GM18499 (cell line): ENCODE data around the gene ADNP.

Experiments
- ATAC-seq: cut with Tn5 transposase; IDR thresholded peaks from one replicate; pipeline ENCODE4 v1.9.1; 2021; ENCODE audit warnings: moderate number of reproducible peaks; ENCODE audit not compliant: insufficient read depth, unreplicated experiment

Gene ADNP

DNA sequence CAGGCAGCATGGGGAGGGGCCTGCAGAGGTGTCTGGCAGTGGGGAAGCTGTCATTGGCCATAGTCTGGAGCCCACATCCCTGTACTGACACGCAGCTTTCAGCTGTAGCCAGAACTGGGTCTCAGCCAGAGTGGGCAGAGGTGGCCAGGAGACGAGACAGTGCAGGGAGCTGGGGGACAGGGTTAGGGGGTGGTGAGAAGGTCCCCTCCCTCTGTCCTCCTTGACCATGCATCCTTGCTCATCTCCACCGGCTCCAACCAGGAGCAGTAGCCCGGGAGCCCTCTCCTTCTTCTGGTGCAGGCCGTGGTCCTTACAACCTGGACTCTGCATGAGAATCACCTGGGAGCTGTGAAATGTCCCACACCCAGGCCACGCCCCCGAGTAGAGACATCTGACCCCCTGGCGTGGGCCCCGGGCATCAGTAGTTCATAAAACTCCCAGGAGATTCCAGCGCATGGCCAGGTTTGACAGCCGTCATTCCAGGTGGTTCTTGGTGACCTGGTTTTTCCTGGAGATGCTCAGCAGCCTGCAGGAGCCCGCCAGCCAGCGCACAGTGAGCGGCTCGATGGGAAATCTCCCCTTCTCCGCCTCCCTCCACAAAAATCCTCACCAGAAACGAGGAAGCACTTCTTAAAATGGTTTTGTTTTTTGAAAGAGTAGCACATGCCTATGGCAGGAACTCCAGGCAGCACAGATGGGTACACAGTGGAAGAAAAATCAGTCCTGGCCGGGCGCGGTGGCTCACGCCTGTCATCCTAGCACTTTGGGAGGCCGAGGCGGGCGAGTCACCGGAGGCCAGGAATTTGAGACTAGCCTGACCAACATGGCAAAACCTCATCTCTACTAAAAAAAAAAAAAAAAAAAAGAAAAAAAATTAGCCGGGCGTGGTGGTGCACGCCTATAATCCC lies 56.2 kb downstream of the ADNP start:
- ATAC-seq, result no peak

DNA sequence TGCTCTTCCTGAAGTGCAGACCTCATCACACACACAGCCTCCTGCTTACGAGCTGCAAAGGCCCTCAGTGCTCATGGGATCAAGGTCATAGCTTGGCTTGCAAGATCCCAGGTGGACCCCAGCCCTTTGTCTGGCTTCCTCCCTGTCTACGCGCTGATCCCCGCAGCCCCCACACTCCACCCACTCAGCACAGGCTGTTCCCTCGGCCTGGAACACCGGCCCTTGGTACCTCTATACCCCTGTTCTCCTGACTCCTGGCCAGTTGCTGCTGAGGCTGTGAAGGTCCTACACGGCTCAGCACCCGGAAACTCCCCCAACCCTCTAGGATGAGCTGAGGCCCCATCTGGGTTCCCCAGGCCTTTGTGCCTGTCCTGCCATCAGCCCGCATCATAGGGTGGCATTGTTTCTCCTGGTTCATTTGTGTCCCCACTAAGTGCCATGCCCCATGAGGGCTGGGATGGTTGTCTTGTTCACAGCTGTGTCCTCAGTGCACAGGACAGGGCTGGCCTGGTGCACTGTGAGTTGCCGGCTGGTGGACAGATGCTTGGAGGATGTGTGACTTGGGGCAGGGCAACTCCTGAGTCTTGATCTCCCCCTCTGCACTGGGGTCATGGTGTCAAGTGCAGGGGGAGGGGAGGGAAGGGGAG lies 57.0 kb downstream of the ADNP start:
- ATAC-seq, result no peak

DNA sequence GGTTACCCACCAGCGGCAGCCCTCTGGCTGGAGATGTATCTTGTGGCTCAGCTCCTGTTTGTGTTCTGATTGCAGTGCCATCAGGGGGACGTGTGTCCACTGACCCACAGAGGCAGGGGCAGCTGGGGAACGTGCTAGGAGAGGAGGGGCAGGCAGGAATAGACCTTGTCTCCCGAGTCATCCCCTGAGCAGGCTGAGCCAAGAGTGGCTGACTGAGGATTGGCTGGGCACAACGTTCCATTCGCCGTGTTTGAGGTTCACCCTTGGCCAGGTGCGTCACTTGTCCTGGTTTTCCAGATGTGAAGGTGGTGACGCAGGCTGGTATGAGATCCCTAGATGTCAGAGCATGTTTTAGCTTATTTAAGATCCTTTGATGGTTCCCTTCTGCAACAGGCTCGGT lies 57.7 kb downstream of the ADNP start:
- ATAC-seq, result no peak

- no peak for ATAC-seq
Observed at GRCh38 chr20:50872560-50873425, 58.4 kb downstream of the ADNP start.

DNA sequence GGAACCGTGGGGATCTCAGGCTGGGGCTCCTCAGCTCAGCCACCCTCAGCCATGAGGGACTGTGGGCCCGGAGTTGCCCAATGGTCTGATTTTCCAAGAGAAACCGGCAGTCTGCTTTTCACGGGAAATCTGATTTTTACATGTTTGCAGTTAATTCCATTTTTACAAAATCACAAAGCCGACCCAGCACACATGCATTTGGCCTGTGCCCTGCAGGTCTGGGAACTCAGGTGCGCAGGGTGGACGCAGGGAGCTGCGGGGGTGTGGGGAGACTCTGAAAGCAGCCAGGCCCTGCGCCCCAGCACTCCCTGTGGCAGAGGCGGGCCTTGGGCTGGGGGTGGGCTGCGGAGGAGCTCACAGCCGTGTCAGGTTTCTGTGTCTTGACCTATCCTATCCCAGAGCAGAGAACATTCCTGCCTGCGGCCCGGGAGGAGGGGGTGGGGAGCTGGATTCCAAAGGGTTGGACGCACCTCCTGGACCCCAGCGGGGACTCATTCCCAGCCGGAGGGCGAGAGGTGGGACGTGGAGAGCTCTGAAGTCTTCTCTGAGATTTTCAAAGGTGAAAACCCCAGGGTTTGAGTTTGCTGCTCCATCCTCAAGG lies 60.6 kb downstream of the ADNP start:
- ATAC-seq, result no peak

GRCh38 chr20:50868509-50869495 lies 62.4 kb downstream of the ADNP start:
- ATAC-seq, result no peak

DNA sequence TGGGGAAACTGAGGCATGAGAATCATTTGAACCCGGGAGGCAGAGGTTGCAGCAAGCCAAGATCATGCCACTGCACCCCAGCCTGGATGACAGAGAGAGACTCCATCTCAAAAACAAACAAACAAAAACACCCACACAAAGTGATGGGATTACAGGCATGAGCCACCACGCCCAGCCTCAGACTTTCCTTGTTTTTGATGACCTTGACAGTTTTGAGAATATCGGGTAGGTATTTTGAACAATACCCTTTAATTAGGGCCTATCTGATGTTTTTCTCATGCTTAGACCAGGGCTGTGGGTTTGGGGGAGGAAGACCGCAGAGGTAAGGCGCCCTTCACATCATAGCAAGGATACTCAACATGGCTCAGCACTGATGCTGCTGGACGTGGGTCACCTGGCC lies 63.4 kb downstream of the ADNP start:
- ATAC-seq, result no peak

GRCh38 chr20:50866831-50867230 lies 64.4 kb downstream of the ADNP start:
- ATAC-seq, result no peak

- no peak for ATAC-seq
Observed at GRCh38 chr20:50866036-50866685, 65.1 kb downstream of the ADNP start.

GRCh38 chr20:50865591-50865990 lies 65.6 kb downstream of the ADNP start:
- ATAC-seq, result no peak

- ATAC-seq, result no peak
Observed at GRCh38 chr20:50865114-50865513, 66.1 kb downstream of the ADNP start.

GRCh38 chr20:50862546-50862945 lies 68.7 kb downstream of the ADNP start:
- ATAC-seq, result no peak

DNA sequence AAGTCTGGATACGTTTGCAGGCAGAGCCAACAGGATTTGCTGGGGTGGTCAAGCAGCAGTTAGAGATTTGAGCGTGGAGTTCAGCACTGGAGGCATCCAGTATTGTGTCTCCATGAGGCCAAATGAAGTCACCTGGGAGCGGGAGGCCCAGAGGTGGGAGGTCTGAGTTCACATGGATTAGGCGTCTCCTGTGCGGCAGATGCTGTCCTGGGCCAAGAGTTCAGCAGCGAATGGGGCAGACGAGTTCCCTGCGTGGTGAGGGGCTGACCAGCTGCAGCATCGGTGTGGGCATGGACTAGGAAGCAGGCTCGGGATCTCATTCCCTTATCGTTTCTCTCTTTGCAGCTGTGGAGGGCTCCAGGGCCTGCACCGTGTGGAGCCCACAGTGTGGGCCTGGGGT lies 70.2 kb downstream of the ADNP start:
- no peak for ATAC-seq

DNA sequence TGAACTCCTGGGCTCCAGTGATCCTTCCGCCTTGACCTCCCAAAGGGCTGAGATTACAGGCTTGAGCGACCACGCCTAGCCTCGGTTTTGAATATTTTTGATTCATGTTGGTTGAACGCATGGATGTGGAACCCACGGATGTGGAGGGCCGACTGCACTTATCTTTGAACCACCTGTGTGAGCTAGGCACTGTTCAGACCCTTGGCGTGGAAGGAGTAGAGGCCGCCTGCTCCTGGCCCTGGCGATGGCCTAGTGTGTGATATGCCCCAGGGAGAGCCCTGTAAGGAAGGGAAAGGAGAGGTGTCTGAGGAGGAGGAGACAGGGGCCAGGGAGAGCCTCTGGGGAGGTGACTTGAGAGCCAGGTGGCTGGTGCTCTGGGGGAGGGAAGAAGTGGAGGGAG lies 72.1 kb downstream of the ADNP start:
- ATAC-seq, result no peak

- no peak for ATAC-seq
Observed at GRCh38 chr20:50858525-50858924, 72.7 kb downstream of the ADNP start.

DNA sequence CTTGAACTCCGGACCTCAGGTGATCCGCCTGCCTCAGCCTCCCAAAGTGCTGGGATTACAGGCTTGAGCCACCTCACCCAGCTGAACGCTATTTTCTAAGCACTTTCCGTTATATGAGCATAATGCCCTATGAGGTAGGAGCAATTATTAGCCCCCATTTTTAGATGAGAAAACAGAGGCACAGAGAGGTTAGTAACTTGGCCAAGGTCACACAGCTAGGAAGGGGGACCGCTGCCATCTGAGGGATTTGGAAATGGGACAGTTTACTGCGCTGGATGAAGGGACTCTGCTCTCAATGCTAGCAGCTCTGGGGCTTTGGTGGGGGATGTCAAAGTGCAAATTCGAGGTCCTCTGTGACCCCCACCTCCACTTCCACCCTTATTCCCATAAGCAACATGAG lies 73.9 kb downstream of the ADNP start:
- no peak for ATAC-seq

DNA sequence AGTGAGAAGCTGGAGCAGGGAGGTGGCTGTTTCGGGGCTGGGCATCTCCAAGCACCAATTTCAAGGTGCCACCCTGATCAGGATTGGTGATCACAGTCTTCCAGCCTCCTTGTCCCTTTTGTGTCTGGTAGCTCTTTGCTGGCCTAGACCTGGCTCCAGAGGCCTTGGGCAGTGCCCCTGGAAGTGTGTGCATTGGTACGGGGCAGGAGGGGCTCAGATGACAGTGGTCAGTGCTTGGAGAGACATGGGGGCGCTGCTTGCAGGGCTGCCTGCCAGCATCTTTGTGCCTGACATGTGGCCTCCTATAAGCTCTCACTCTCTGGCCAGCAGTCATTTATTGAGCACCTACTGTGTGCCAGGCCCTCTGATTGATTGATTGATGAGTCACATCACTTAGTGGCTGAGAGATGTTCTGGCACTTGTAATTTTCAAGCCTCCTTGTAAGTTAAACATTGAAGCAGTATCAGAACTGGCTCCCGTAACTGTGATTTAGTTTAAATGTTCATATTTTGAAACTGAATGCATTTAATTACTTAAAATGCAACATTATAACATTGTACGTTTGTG lies 74.7 kb downstream of the ADNP start:
- no peak for ATAC-seq
